Measurements from ENCODE around the gene SH2D7.
"Not testable (repeated sequence)": the region's sequence is repeated elsewhere in the genome, so short reads cannot be mapped to it uniquely, and the experiment has no call there.

The SH2D7 gene

GRCh38 chr15:78148392-78149067 is 56.2 kb downstream of the SH2D7 start:
- peaks cover 48% of the 10 kb centered on the region for H3K4me1 Mint-ChIP-seq (ENCODE audit: low read depth)
- peaks cover 30% of the 10 kb centered on the region for H3K36me3 Mint-ChIP-seq (ENCODE audit: low read depth)
- peak overlapping the region; percentile 87 for H3K4me3 Mint-ChIP-seq
- DNase-seq: no peak
- H3K27me3 Mint-ChIP-seq: no peaks in the 10 kb centered on the region
- H3K27ac Mint-ChIP-seq: peak overlapping the region; percentile 98
- no peaks in the 10 kb centered on the region for H3K9me3 Mint-ChIP-seq

GRCh38 chr15:78149068-78149804 is 56.9 kb downstream of the SH2D7 start, which contains the start of gene IDH3A:
TSS of gene IDH3A (plus strand) at chr15:78149362. CDS start at chr15:78149404, 42 bp downstream.
- H3K4me3 Mint-ChIP-seq: peak within 1 kb of the TSS; percentile 87
- H3K4me1 Mint-ChIP-seq (ENCODE audit: low read depth): peaks cover 48% of the 10 kb centered on the region
- peak; percentile 100 for DNase-seq
- H3K27me3 Mint-ChIP-seq: no peaks in the 10 kb centered on the region
- H3K9me3 Mint-ChIP-seq: no peaks in the 10 kb centered on the region
- H3K36me3 Mint-ChIP-seq (ENCODE audit: low read depth): peaks cover 32% of the 10 kb centered on the region
- H3K27ac Mint-ChIP-seq: peak within 1 kb of the TSS; percentile 98

GRCh38 chr15:78149805-78150751 is 57.7 kb downstream of the SH2D7 start:
- Mint-ChIP-seq H3K9me3 (no peaks in the 10 kb centered on the region), H3K27me3 (no peaks in the 10 kb centered on the region), H3K4me3 (peak overlapping the region; percentile 87), H3K27ac (peak overlapping the region; percentile 89), H3K36me3 (ENCODE audit: low read depth) (peaks cover 35% of the 10 kb centered on the region), H3K4me1 (ENCODE audit: low read depth) (peaks cover 49% of the 10 kb centered on the region)
- DNase-seq: no peak

- not testable (repeated sequence) for DNase-seq, H3K27me3 Mint-ChIP-seq, H3K9me3 Mint-ChIP-seq
- Mint-ChIP-seq H3K4me1 (ENCODE audit: low read depth) (peaks cover 50% of the 10 kb centered on the region), H3K4me3 (peak overlapping the region; percentile 87), H3K36me3 (ENCODE audit: low read depth) (peaks cover 45% of the 10 kb centered on the region), H3K27ac (peak overlapping the region; percentile 89)
Measured at GRCh38 chr15:78151075-78151474, 58.7 kb downstream of the SH2D7 start.
